CD4-positive, alpha-beta T cell treated with Interleukin-12 subunit alpha and Interleukin-12 subunit beta, for 1 hour (primary cell): Measurements from ENCODE around the gene MGLL.

ENCODE experiments used
- DNase-seq: peaks from one replicate; pipeline ENCODE4 v3.0.0-alpha.2; 2020

Gene MGLL

DNA sequence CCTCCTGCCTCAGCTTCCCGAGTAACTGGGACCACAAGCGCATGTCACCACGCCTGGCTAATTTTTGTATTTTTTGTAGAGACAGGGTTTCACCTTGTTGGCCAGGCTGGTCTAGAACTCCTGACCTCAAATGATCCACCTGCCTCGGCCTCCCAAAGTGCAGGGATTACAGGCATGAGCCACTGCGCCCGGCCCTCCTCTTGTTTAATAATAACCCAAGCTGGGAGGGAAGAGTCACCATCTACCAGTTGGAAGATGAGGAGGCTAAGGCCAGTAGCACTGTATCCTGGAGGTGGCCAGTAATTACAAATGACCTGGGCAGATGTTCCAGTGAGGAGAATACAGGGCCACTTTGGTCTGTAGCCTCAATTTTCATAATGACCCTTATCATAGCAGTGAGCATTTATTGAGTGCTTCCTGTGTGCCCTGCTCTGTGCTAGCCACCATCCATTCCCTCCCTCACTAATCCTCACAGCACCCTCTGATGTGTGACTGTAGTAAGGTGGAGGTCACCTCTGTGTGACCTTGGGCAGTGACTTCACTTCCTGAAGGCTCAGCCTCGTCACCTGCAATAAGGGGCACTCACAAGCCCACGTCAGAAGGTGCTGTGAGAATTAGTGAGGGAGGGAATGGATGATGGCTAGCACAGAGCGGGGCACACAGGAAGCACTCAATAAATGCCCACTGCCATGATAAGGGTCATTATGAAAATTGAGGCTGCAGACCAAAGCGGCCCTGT, 85.3 kb downstream of the MGLL start:
- no peak for DNase-seq

DNA sequence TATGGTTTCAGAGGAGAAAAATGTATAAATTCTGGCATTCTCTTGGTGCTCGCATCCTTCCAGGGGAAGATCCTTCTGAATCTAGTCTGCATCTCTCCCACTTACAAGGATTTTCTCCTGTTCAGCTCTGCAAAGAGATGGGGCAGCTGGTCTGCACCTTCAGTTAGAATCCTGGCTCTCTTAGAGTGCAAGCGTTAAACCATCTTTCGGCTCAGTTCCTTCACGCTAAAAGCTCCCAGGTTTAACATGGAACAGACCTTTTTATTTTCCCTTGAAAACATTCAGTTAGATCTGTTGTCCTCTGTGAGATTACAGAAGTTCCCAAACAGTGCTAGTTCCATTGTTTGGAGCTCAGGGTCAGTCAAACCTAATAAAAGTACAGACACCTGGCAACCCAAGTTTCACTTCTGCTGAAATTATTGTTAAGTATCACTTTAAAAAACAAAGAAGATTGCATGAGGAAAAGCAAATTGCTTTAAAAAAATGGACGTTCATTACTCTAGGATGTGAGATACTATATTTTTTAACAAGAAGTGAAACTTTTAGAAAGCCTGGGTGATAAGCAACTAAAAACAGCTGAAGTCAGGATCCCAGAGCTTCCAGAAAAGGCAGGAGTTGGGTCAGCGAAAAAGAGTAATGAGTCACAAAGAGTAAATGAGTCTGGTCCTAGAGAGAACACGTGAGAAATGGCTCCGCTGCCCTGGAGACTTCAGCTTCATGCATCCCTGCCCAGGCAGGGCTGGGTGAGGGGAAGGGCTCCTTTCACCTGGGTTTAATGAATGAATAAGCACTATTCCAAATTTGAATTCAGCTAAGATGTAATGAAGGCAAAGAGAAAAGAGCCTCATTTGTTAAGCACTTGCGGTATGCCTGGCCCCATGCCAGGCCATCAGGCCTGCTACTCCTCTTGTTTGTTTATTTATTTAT, 86.3 kb downstream of the MGLL start:
- no peak for DNase-seq

DNA sequence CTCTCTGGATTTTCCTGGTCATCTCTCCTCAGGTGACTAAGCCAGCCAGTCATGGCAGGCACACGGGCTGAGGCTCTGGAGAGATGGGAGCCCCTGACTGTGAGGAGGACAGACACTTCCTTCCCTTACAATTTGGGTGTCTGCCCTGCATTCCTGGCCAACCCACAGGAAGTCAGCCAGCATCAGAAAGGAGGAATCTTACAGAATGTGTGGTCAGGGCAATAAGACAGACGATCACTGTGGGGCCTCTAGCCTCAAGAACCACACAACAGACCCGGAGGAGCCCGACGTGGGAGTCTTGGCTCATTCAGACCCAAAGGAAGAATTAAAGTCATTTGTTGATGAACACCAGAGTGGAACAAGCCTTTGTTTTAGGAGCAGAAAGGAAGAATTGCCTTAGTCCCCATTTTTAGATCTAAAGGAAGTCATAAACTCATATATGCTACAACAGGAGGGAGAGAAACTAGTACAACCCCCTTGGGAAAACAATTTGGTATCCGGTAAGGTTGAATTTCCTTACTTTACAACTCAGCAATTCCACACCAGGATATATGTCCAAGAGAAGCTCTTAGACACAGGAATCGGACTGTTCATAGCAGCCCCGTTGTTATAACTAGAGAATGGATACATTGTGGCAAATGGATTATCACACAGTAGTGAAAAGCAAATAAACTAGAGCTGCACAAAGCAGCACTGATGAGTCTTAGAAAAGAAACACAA, 87.4 kb downstream of the MGLL start:
- DNase-seq, result no peak

DNA sequence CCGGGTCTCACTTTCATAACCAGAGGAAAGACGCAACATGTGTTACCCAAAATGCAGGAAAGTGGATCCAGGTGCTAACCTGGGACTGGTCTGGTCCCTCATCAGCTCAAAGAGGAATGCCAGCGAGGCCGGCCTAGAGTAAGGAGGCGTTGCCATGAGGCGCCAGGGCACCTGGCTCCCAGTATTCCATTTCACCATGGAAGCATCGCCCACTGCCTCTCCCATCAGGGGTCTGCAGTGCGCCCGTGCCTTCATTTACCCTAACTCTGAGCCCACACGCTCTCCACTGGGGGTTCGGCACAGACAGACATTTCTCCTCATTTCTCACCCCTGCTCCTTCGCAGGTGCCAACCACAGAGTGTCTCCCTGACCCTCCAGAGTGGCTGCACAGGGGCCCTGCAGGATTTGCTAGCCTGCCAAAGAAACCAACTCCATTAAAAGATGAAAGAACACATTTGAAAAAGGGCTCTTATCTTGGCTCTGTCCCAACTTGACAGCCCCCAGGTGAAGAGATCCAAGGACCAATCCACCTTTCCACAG, 88.1 kb downstream of the MGLL start:
- no peak for DNase-seq

DNA sequence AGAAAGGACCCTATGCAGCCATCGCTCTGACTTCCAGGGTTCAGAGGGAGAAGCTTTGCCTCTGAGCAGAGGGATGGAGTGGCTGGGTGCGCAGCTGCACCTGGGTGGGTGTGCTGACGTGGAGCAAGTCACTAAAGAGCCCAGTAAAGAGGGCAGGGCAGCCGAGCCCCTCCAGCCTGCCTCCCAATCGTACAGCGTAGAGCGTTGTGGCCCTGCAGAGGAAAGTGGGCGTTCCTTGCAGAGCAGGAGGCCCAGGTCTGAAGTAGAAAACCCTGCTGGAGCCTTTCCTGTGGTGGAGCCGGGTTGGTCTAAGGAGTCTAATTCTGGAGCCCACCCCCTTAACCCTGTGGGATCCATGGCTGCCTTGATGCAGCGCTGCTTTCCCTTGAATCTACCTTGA, 88.5 kb downstream of the MGLL start:
- no peak for DNase-seq

DNA sequence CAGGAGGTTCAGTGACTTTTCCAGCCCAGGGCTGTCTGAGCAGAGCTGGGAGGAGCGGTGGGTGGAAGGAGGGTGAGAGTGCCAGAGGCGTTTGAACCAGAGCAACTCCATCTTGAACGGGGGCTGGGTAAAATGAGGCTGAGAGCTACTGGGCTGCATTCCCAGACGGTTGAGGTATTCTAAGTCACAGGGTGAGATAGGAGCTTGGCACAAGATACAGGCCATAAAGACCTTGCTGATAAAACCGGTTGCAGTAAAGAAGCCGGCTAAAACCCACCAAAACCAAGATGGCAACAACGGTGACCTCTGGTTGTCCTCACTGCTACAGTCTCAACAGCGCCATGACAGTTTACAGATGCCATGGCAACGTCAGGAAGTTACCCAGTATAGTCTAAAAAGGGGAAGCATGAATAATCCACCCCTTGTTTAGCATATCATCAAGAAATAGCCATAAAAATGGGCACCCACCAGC, 89.4 kb downstream of the MGLL start:
- no peak for DNase-seq

DNA sequence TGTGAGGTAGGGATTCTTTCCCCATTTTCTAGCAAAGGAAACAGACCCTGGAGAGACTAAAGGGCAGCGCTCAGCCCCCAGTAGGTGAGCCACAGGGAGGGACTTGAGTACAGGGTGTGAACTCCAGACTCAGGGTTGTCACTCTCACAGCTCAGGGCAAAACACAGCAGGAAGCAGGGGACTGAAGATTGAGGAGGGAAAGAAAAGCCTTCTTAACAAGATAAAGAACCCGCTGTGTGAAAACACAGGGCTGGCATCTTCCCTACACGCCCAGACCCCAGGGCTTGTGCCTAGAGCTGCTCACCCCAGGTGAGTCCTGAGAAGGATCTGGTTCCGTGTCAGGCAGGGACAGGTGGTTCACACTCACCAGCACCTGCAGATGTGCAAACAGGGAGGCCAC, 90.0 kb downstream of the MGLL start:
- no peak for DNase-seq

DNA sequence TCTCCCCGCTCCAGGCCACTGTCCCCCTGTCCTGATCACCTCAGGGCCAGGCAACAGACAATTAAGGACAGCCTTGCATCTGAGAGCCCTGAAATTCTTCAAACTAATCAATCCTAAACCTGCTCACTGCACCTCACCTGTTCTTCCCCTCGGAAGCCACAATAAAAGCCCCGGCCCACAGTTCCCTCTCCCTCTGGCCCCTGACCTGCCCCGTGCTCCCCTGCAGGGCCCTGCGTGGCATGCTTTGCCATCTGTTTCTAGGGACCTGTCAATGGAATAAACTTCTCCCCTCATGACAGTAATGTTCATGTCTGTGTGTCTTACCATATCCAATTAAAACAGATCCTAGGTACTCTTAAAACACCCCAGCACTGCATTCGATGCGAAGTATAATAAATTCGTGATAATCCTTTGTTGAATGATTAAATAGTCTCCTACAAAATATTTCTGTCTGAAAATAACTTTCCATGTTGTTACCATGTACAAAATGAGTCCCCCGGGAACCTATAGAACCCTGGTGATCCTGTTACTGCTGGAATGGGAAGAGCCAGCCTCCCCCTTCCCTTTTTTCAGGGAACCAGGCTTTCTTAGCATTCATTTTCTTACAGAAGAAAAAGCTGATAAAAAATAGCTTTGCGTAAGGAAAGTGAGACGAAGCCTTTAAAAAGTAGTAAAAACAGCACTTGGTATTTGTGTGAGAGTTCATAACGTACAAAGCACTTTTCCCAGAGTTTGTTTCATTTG, 90.6 kb downstream of the MGLL start:
- DNase-seq, result no peak

DNA sequence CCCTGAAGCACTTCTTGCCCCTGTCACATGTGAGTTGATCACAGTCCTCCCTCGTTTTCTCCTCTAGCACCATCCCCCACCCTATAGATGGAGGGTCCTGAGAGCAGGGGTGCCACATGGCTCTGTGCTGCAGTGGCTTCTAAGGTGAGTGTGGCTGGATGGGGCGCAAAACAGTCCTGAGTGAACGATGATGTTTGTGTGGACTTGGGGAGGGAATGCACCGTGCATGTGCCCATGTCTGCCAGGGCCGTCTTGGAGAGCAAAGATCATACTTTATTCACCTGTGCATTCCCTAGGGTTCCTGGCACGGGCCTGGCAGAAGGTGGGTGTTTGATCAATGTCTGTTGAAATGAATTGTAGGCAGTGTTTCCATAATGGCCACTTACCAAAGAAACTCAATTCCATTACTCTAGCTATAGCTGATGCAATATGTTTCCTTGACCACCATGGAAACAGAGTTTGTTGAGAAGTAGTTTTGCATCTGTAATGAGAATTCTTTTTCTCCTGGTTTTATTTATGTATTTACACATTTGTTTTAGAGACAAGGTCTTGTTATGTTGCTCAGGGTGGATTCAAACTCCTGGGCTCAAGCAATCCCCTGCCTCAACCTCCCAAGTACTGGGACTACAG, 91.5 kb downstream of the MGLL start:
- DNase-seq, result no peak

DNA sequence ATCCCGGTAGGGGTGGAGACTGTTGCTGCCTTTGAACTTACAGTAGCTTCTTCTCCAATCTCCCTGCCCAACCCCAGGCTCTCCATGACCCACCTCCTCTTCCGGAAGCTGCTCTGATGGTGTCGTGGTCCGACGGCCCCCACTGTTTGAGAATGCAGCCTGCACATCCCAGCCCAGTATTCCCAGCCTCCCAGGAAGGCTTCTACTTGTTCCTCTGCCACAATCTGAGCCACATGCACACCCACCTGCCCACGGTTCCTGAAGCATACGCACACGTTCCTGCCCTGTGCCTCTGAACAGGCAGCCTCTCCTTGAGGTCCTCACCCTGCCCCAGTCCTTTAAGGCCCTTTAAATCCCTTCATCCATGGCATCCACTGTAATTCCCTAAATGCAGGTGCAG, 92.1 kb downstream of the MGLL start:
- no peak for DNase-seq

DNA sequence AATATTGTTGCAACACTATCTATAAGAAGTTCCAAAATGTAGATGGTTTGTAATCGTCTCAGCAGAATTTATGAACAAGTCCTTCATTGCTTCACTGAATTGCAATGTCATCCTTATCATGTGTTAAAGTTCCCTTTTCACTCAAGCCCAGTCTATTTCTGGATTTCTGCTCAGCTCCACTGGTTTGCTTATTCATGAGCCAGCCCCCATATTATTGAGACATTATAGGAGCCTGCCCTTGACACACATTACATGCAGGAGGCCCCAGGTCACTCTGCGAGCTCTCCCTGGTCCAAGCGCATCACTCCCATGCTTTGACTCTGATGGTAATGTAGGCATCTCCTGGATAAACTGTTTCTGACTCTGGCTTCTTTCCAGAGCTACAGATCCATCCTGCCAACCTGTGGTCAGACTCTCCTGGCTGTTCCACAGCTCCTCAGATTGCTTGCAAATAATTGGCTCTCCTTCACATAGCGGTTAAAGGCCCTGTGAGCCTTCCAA, 92.7 kb downstream of the MGLL start:
- DNase-seq, result no peak

DNA sequence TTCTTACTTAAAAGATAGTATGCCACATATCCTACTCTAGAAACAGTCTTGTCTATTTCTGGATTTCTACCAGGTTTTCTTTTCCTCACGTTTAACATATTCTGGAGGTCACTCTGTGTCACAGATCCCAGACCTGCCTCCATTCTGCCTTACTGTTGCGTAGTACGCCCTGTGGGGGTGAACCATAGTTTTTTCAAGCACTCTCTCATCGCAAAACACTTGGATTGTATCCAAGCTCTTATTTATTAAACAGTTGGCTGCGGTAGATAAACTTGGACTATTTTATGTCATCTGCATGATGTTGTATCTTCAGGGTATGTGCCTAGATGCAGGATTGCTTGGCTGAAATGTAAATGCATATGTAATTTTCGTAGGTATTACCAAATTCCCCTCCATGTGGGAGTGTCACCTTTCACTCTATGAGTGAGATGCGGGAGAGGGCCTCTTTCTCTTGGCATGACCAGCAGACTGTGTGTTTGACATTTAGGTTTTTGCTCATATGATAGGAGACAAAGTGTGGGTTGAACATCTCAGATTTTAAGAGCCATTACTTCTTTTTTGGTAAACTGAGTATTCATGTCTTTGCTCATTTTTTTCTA, 93.8 kb downstream of the MGLL start:
- DNase-seq, result no peak

DNA sequence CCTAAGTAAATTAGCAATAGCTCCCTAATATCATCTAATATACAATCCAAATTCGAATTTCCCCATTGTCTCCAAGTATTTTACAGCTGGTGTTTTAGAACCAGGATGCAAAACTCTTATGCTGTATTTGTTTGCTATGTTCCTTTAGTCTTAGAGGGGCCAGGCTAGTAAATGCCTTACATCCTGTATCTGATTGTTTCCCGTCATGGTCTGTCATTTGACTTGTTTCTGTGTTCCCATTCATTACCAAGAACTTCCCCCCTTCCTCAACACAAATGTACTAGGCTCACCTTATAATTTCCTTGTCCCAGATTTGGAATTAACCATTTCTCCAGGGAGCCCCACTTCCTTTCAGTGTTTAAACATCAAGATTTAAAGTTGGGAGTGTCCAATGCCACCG, 95.4 kb downstream of the MGLL start:
- DNase-seq, result no peak

DNA sequence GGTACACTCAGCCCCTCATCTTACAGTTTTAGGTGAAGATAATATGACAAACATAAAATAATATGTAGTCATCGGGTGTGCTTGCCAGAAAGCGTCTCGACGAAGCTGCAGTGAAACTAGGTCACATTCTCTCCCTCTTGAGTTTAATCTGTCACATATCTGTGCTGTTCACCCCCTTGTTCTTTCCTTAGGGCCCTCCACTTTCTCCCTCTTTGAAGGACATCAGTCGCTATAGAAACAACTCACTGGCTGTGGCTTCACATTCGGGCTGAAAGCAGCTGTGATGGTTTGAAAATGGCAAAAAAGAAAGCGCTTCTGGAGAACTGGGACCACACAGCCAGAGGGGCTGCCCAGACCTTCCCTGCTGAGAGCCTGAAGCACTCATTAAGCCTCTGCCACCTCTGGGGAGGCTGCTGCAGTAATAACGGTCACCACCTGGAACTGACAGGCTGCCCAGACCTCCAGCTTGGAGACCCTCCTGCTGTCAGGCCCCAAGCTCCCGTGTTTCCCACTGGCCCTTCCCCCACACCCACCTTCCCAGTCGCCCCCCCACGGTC, 99.2 kb downstream of the MGLL start:
- no peak for DNase-seq

DNA sequence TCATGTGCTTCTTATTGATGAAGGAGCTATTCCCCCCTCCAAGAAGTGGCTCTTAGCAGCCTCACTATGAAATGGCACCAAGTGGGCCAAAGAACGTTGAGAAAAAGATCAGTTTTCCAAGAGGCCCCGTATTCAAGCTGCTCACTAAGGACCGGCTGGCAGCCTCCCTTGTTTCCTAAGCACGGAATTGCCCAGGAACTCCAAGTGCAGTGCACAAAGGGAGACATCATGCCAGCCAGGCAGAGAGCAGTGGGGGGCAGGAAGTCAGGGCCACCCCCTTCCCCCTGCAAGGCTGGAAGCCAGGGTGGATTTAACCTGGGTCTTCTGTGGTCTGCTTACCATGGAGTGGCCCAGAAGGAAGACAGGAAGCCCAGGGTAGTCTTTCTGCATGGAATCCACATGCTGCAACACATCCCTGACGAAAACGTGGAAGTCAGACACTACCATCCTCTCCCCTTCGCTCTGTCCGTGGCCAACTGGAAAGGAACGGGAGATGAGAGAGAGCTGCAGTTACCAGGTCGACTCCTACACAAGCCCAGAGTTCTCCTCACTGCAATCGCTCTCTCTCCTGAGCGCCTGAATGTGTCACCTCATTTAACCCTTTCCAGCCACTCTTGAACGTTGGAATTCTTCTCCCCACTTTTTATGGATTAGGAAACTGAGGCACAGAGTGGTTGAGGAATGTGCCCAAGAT, 100.1 kb downstream of the MGLL start:
- no peak for DNase-seq

DNA sequence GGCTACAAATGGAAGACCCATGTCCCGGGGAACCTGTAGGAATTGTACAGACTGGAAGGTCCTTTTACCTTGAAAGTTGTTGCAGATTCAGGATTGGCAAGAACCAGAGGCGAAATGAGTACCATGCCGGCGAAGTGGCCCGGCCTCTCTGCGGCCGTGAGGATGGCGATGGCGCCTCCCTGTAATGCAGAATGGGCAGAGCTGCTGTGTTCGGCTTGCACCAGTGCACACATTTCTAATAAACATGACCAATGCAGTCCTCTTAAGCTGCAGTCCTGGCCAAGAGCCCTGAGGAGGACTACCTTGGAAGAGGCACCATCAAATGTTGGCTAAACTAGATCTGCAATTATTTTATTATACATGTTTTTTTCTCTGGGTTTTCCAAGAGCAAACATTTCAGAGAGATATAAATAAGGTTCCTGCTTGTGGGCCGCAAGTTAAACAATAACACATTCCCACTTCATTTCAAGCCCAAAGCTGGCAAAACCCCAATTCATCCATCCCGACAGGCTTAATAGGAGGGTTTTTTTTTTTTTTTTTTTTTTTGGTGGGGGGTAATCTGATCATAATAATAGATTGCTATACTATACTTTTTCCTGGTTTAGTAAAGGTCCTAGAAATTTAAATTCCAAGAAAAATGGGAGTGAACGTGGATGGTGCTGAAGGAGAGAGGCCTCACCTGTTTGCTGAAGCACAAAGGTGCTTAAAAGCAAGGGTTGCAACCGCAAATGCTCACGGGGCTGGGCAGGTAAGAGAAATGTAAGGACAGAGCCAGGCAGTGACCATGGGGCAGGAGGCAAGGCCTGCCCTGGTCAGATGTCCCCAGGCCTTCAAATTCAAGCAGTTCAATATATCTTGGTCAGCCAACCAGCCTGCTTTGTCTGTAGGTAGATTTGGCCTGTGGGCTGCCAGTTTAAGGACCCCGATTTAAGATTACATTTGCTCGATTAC, 101.1 kb downstream of the MGLL start:
- no peak for DNase-seq

DNA sequence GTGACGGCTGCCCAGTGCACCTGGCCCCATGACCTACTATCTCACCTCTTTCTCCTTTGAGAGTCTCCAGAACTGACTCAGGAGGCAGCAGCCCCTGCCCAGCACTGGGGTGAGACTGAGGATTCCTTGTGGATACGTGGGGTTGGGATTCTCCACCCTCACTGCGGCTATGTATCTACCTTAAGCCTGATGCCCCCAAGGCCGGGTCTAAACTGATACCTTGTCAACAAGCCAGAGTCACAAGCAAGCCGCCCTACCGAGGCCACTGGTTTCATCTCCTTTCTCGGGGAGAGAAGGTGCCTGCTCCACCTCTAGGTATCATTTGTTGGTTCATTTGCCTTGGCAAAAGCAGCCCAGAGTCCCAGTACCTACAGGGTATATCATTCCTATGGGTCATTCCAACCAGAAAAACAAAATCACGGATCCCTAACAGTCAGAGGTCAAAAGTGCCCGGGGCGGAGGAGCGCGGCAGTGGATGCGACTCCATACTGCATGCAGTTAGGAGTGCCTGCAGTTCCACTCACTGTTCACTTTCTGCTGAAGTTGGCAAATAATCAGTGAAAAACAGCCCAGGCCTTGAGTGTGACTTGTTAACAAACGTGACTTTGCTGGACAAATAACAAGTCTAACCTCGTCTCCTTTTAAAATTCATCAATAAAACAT, 102.0 kb downstream of the MGLL start:
- DNase-seq, result no peak

DNA sequence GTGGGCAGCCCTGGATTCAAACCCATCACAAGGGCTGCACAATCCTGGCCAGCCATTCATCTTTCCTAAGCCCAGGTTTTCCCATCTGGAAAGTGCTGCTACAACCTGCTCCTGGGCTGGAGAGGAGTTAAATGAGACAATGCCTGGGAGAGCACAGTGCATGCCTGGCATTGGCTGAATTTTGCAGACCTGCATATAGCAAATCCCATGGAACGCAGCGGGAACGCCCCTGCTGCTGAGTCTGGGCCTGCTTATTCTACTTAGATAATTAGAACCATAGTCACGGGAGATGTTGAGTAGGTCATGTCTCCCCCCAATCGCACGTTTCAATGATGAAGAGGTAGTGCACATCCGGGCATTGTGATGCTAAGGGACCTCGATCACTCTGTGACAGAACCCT, 102.9 kb downstream of the MGLL start:
- DNase-seq, result no peak

DNA sequence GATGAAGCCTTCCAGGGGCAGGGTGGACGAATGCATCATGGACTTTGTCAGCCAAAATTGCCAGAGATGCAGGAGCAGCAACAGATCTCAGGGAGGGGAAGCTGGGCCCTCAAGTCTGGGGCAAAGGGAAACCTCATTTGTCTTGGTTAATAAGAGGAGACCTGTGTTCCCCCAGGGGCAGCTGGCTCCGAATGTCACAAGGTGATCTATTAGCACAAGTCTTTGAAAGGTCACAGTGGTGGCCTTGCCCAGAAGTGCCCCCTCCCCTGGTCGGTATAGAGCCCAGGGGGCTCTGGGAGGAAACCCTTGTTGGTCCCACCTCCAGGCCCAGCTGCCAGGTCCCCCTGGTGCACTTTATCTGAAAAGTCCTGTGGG, 103.4 kb downstream of the MGLL start:
- no peak for DNase-seq
